Measurements from ENCODE around the gene TMPRSS7. TPM values are rescaled to one million over a fixed set of nuclear protein-coding genes. Genes with fewer than 3 reads are reported as not detected.

The TMPRSS7 gene
- total and polyA plus RNA-seq, 7 donors, result not detected

- Histone ChIP-seq H3K36me3 (ENCODE audit: insufficient read depth in 1 of 2, low read depth in 1 of 2) (no peaks in the 10 kb centered on the region), H3K9me3 (no peaks in the 10 kb centered on the region), H3K27me3 (ENCODE audit: insufficient read depth in 3 of 3, low read length in 2 of 3) (no peaks in the 10 kb centered on the region), H3K4me1 (no peaks in the 10 kb centered on the region), H3K4me3 (no peak overlapping the region), H3K27ac (no peak overlapping the region)
- TF ChIP-seq, protein P1, sequence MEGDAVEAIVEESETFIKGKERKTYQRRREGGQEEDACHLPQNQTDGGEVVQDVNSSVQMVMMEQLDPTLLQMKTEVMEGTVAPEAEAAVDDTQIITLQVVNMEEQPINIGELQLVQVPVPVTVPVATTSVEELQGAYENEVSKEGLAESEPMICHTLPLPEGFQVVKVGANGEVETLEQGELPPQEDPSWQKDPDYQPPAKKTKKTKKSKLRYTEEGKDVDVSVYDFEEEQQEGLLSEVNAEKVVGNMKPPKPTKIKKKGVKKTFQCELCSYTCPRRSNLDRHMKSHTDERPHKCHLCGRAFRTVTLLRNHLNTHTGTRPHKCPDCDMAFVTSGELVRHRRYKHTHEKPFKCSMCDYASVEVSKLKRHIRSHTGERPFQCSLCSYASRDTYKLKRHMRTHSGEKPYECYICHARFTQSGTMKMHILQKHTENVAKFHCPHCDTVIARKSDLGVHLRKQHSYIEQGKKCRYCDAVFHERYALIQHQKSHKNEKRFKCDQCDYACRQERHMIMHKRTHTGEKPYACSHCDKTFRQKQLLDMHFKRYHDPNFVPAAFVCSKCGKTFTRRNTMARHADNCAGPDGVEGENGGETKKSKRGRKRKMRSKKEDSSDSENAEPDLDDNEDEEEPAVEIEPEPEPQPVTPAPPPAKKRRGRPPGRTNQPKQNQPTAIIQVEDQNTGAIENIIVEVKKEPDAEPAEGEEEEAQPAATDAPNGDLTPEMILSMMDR (IDR thresholded peaks at IDR 0.05), result no peak
- WGBS, 3 donors, result 26 to 58% (median 35%) methylated on average over 2 of the region's 2 CpGs
- no peak for DNase-seq
- ATAC-seq, result no peak
- intact Hi-C loops (cut with DNase I), result no loop called here
Measured at GRCh38 chr3:112095731-112096130, 61.2 kb downstream of the TMPRSS7 start.

DNA sequence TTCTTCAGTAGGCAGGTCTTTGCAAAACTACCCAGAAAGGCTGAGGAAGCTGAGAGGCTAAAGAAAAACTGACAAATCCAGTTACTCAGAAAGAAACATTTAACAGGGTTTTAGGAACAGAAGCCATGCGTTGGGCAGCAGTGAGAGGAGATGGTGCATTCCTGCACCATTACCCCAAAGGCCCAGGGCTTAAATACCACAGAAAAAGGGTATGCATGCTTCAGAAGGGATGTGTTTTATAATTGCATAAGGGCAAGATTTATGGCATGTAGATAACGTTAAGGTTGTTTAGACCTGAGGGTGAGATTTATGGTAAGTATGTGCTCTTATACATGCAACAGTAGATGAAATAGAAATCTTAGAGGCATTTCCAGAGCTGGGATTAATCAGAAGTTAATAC lies 61.6 kb downstream of the TMPRSS7 start:
- WGBS, 3 donors, result 49 to 53% (median 53%) methylated on average over 2 of the region's 2 CpGs
- TF ChIP-seq, protein P1 (IDR thresholded peaks at IDR 0.05), result no peak

GRCh38 chr3:112097378-112097777 lies 62.8 kb downstream of the TMPRSS7 start:
- H3K27ac ChIP-seq, result no peak overlapping the region
- H3K4me3 ChIP-seq, result no peak overlapping the region
- H3K9me3 ChIP-seq, result no peaks in the 10 kb centered on the region
- DNase-seq, result no peak
- H3K4me1 ChIP-seq, result no peaks in the 10 kb centered on the region
- intact Hi-C loops (cut with DNase I), result no loop called here
- no peaks in the 10 kb centered on the region for H3K36me3 ChIP-seq (ENCODE audit: insufficient read depth in 1 of 2, low read depth in 1 of 2)
- H3K27me3 ChIP-seq (ENCODE audit: insufficient read depth in 3 of 3, low read length in 2 of 3), result no peaks in the 10 kb centered on the region
- peak; percentile 46 to 69 (median 59) for ATAC-seq
- WGBS, 3 donors, result 20 to 26% (median 26%) methylated on average over 4 of the region's 4 CpGs
- TF ChIP-seq, protein P1 (IDR thresholded peaks at IDR 0.05), result no peak

More for the DNA sequence above, 61.6 kb downstream of the TMPRSS7 start:
- Histone ChIP-seq H3K9me3 (no peaks in the 10 kb centered on the region), H3K4me3 (no peak overlapping the region), H3K27ac (no peak overlapping the region), H3K27me3 (ENCODE audit: insufficient read depth in 3 of 3, low read length in 2 of 3) (no peaks in the 10 kb centered on the region), H3K36me3 (ENCODE audit: insufficient read depth in 1 of 2, low read depth in 1 of 2) (no peaks in the 10 kb centered on the region), H3K4me1 (no peaks in the 10 kb centered on the region)
- DNase-seq (no peak), ATAC-seq (no peak)
- intact Hi-C loops (cut with DNase I), result no loop called here

DNA sequence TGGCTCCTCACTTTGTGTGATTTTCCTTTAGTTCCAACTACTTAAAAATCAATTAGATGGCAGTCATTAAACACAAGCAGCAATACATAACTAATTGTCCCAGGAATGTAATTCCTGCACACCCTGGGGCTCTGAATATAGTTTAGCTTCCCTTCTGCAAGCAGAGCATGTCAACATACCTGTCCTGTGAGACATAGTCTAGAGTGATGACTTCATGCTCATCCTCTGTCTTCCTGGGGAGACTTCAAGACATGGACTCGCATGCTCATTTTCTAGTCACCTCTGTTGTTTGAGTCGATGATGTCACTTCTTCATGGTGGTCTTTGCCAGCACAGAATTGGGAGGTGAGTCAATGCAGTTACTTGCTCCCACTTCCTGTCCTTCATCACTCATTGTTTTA lies 67.4 kb downstream of the TMPRSS7 start:
- 67 to 83% (median 79%) methylated on average over 2 of the region's 2 CpGs for WGBS, 3 donors
- H3K9me3 ChIP-seq, result no peaks in the 10 kb centered on the region
- no peaks in the 10 kb centered on the region for H3K27me3 ChIP-seq (ENCODE audit: insufficient read depth in 3 of 3, low read length in 2 of 3)
- DNase-seq, result no peak
- no peak for ATAC-seq
- no peaks in the 10 kb centered on the region for H3K36me3 ChIP-seq (ENCODE audit: insufficient read depth in 1 of 2, low read depth in 1 of 2)
- no peak overlapping the region for H3K4me3 ChIP-seq
- H3K27ac ChIP-seq, result no peak overlapping the region
- intact Hi-C loops (cut with DNase I), result no loop called here
- TF ChIP-seq, protein P1 (IDR thresholded peaks at IDR 0.05), result no peak
- no peaks in the 10 kb centered on the region for H3K4me1 ChIP-seq

DNA sequence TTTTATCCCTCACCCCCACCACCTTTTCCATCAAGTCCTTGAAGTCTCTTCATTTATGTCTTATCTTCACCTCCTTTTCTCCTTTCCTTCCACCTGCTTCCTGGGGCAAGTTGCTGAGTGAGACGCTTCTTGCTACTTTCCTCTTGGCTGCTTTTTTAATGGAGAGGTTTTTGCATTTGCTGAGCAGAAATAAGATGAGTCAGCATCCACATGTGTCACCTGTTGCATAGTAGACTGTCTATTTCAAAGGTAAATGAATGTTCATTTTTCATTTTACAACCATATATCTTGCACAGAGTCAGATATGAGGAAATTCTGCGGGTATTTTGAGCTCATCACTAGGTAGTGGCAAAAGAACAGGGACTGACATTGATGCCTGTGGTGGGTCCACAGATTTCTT lies 70.2 kb downstream of the TMPRSS7 start:
- intact Hi-C loops (cut with DNase I), result no loop called here
- Histone ChIP-seq H3K27ac (no peak overlapping the region), H3K36me3 (ENCODE audit: insufficient read depth in 1 of 2, low read depth in 1 of 2) (no peaks in the 10 kb centered on the region), H3K4me3 (no peak overlapping the region), H3K9me3 (no peaks in the 10 kb centered on the region), H3K27me3 (ENCODE audit: insufficient read depth in 3 of 3, low read length in 2 of 3) (no peaks in the 10 kb centered on the region), H3K4me1 (no peaks in the 10 kb centered on the region)
- 93 to 95% (median 94%) methylated on average over 2 of the region's 2 CpGs for WGBS, 3 donors
- TF ChIP-seq, protein P1 (IDR thresholded peaks at IDR 0.05), result no peak
- DNase-seq (no peak), ATAC-seq (no peak)

Data from psoas muscle (tissue), 8 donors.